Subcutaneous abdominal adipose tissue (tissue), 5 donors: ENCODE data around the gene CHD5.
"Not testable (repeated sequence)": the region's sequence is repeated elsewhere in the genome, so short reads cannot be mapped to it uniquely, and the experiment has no call there.

Source experiments
- H3K27ac ChIP-seq: one replicate; pipeline ENCODE4 v1.7.0; 2013; ENCODE audit warnings: low read depth, mild to moderate bottlenecking, inconsistent platforms, low read length, moderate library complexity
- H3K27me3 ChIP-seq, 5 donors: one replicate each; pipeline ENCODE4 v1.7.0; 2013; ENCODE audit warnings: low read length in 5 of 5, inconsistent platforms in 1 of 5; ENCODE audit not compliant: control insufficient read depth in 5 of 5, insufficient read depth in 4 of 5
- H3K36me3 ChIP-seq, 5 donors: one replicate each; pipeline ENCODE4 v1.7.0; 2013; ENCODE audit warnings: low read length in 5 of 5; ENCODE audit not compliant: control insufficient read depth in 5 of 5, insufficient read depth in 5 of 5
- H3K4me1 ChIP-seq, 5 donors: one replicate each; pipeline ENCODE4 v1.7.0; 2013; ENCODE audit warnings: low read length in 5 of 5, mild to moderate bottlenecking in 3 of 5, moderate library complexity in 1 of 5; ENCODE audit not compliant: control insufficient read depth in 5 of 5, insufficient read depth in 5 of 5
- H3K4me3 ChIP-seq, 5 donors: one replicate each; pipeline ENCODE4 v1.7.0; 2013; ENCODE audit warnings: low read length in 5 of 5, low read depth in 1 of 5
- H3K9ac ChIP-seq, 5 donors: one replicate each; pipeline ENCODE4 v1.7.0; 2013; ENCODE audit warnings: low read length in 5 of 5, mild to moderate bottlenecking in 4 of 5, moderate library complexity in 3 of 5
- H3K9me3 ChIP-seq, 5 donors: one replicate each; pipeline ENCODE4 v1.7.0; 2013; ENCODE audit warnings: low read length in 5 of 5; ENCODE audit not compliant: control insufficient read depth in 5 of 5
- donor health status: healthy.
- donor health status: healthy.
- donor health status: healthy.
- donor health status: healthy.
- donor health status: healthy.

CHD5 gene

GRCh38 chr1:6077919-6078318, 102.2 kb downstream of the CHD5 start:
- Histone ChIP-seq H3K9ac (no peak overlapping the region), H3K9me3 (no peaks in the 10 kb centered on the region), H3K27ac (no peak overlapping the region), H3K27me3 (no peaks in the 10 kb centered on the region), H3K4me1 (peaks cover 5 to 13% (median 12%) of the 10 kb centered on the region in 5 donors), H3K4me3 (no peak overlapping the region), H3K36me3 (peaks cover 0 to 27% (median 0%) of the 10 kb centered on the region in 5 donors)

GRCh38 chr1:6077506-6077905, 102.6 kb downstream of the CHD5 start:
- Histone ChIP-seq H3K9ac (no peak overlapping the region), H3K9me3 (no peaks in the 10 kb centered on the region), H3K27ac (no peak overlapping the region)

GRCh38 chr1:6077061-6077460, 103.1 kb downstream of the CHD5 start:
- H3K36me3 ChIP-seq: peaks cover 0 to 20% (median 0%) of the 10 kb centered on the region in 5 donors
- not testable (repeated sequence) for H3K27me3 ChIP-seq, H3K4me3 ChIP-seq

More at GRCh38 chr1:6077506-6077905, 102.6 kb downstream of the CHD5 start:
- Histone ChIP-seq H3K4me3 (no peak overlapping the region), H3K27me3 (no peaks in the 10 kb centered on the region), H3K4me1 (peaks cover 3 to 10% (median 8%) of the 10 kb centered on the region in 5 donors), H3K36me3 (peaks cover 0 to 23% (median 0%) of the 10 kb centered on the region in 5 donors)

GRCh38 chr1:6075748-6076147, 104.4 kb downstream of the CHD5 start:
- Histone ChIP-seq H3K27me3 (no peaks in the 10 kb centered on the region), H3K9ac (no peak overlapping the region), H3K4me3 (no peak overlapping the region), H3K36me3 (peaks cover 0 to 20% (median 0%) of the 10 kb centered on the region in 5 donors), H3K9me3 (no peaks in the 10 kb centered on the region), H3K27ac (no peak overlapping the region), H3K4me1 (peaks cover 0 to 4% (median 0%) of the 10 kb centered on the region in 5 donors)

More at GRCh38 chr1:6077061-6077460, 103.1 kb downstream of the CHD5 start:
- not testable (repeated sequence) for H3K9me3 ChIP-seq, H3K27ac ChIP-seq, H3K4me1 ChIP-seq, H3K9ac ChIP-seq

GRCh38 chr1:6074192-6074901, 105.8 kb downstream of the CHD5 start:
- Histone ChIP-seq H3K9me3 (no peaks in the 10 kb centered on the region), H3K9ac (no peak overlapping the region), H3K36me3 (peaks cover 0 to 20% (median 0%) of the 10 kb centered on the region in 5 donors), H3K27ac (no peak overlapping the region), H3K4me1 (no peaks in the 10 kb centered on the region), H3K4me3 (no peak overlapping the region), H3K27me3 (no peaks in the 10 kb centered on the region)

- Histone ChIP-seq H3K36me3 (peaks cover 0 to 20% (median 0%) of the 10 kb centered on the region in 5 donors), H3K4me3 (no peak overlapping the region), H3K27me3 (no peaks in the 10 kb centered on the region), H3K9me3 (no peaks in the 10 kb centered on the region), H3K9ac (no peak overlapping the region), H3K27ac (no peak overlapping the region), H3K4me1 (no peaks in the 10 kb centered on the region)
These were observed 106.6 kb downstream of the CHD5 start for GRCh38 chr1:6073480-6074053.

- Histone ChIP-seq H3K36me3 (peaks cover 0 to 20% (median 0%) of the 10 kb centered on the region in 5 donors), H3K9me3 (no peaks in the 10 kb centered on the region), H3K4me3 (no peak overlapping the region), H3K9ac (no peak overlapping the region), H3K27ac (no peak overlapping the region), H3K27me3 (no peaks in the 10 kb centered on the region), H3K4me1 (no peaks in the 10 kb centered on the region)
These were observed 107.2 kb downstream of the CHD5 start for GRCh38 chr1:6072774-6073479.

- Histone ChIP-seq H3K36me3 (peaks cover 0 to 17% (median 0%) of the 10 kb centered on the region in 5 donors), H3K9me3 (no peaks in the 10 kb centered on the region), H3K4me1 (peaks cover 0 to 9% (median 0%) of the 10 kb centered on the region in 5 donors), H3K27me3 (no peaks in the 10 kb centered on the region), H3K4me3 (no peak overlapping the region), H3K9ac (no peak overlapping the region), H3K27ac (no peak overlapping the region)
These were observed 108.9 kb downstream of the CHD5 start for GRCh38 chr1:6071219-6071618.

GRCh38 chr1:6070450-6070974, 109.6 kb downstream of the CHD5 start:
- Histone ChIP-seq H3K9ac (no peak overlapping the region), H3K36me3 (peaks cover 0 to 17% (median 0%) of the 10 kb centered on the region in 5 donors), H3K27me3 (peaks cover 0 to 3% (median 1%) of the 10 kb centered on the region in 5 donors), H3K27ac (no peak overlapping the region), H3K4me1 (peaks cover 0 to 10% (median 0%) of the 10 kb centered on the region in 5 donors), H3K4me3 (no peak overlapping the region), H3K9me3 (no peaks in the 10 kb centered on the region)
